K562 (cell line): ENCODE measurements around the gene SLC25A45. TPM values are rescaled to one million over a fixed set of nuclear protein-coding genes. Genes with fewer than 3 reads are reported as not detected.

Source experiments
- ARID4B ChIP-seq: sonication (generic); formaldehyde crosslinking; IDR thresholded peaks from 2 replicates; pipeline ENCODE4 v1.8.0; 2022; ENCODE audit warnings: mild to moderate bottlenecking, missing genetic modification reagents
- CCNT2 ChIP-seq: IDR thresholded peaks from 2 replicates; pipeline ENCODE4 v1.6.1; 2011; ENCODE audit warnings: borderline replicate concordance, low read depth, mild to moderate bottlenecking, moderate library complexity, mixed read lengths, low read length; ENCODE audit not compliant: insufficient read length; ENCODE audit errors: extremely low read depth
- E2F6 ChIP-seq, 2 experiments: IDR thresholded peaks; 2 replicates each; pipeline ENCODE4 v1.6.1; 2011; ENCODE audit warnings: borderline replicate concordance in 1 of 2, control low read depth in 1 of 2, low read depth in 1 of 2, low read length in 1 of 2, mild to moderate bottlenecking in 1 of 2, mixed read lengths in 1 of 2, moderate library complexity in 1 of 2; ENCODE audit not compliant: insufficient read depth in 1 of 2, insufficient read length in 1 of 2, poor library complexity in 1 of 2, severe bottlenecking in 1 of 2; ENCODE audit errors: extremely low read depth in 1 of 2
- MEF2D ChIP-seq: conservative IDR thresholded peaks from 2 replicates; pipeline ENCODE4 v1.6.1; 2016; ENCODE audit warnings: low read depth, missing genetic modification characterization, missing compliant biosample characterization
- RAD21 ChIP-seq, 2 experiments: fragments of 250-450 bp in 1 of 2; fragments of 450-650 bp in 1 of 2; sonication (Bioruptor Pico) in 1 of 2; formaldehyde crosslinking in 1 of 2; IDR thresholded peaks in 1 of 2; conservative IDR thresholded peaks in 1 of 2; 2 replicates each; pipeline versions ENCODE4 v1.4.0 to v1.8.0; 2020 to 2022; ENCODE audit warnings: mild to moderate bottlenecking in 2 of 2, moderate library complexity in 1 of 2
- SAFB2 ChIP-seq: fragments of 200-400 bp; formaldehyde crosslinking; IDR thresholded peaks from 2 replicates; pipeline ENCODE4 v1.6.1; 2018; ENCODE audit warnings: borderline replicate concordance, low read length, low read depth, moderate library complexity; ENCODE audit not compliant: severe bottlenecking
- SIX5 ChIP-seq, 2 experiments: IDR thresholded peaks; 2 replicates each; pipeline ENCODE4 v1.6.1; 2011; ENCODE audit warnings: low read length in 2 of 2, borderline replicate concordance in 1 of 2, low read depth in 1 of 2, mild to moderate bottlenecking in 1 of 2, moderate library complexity in 1 of 2; ENCODE audit not compliant: insufficient read depth in 1 of 2
- SMAD4 ChIP-seq: fragments of 250-450 bp; sonication (Bioruptor Pico); conservative IDR thresholded peaks from 2 replicates; pipeline ENCODE4 v1.8.0; 2021; ENCODE audit warnings: inconsistent platforms, mild to moderate bottlenecking, moderate library complexity
- TEAD4 ChIP-seq, 2 experiments: sonication (generic) in 1 of 2; formaldehyde crosslinking in 1 of 2; IDR thresholded peaks; 2 replicates each; pipeline versions ENCODE4 v1.6.1 to v1.8.0; 2012 to 2022; ENCODE audit warnings: borderline replicate concordance in 1 of 2, inconsistent platforms in 1 of 2, low read length in 1 of 2, mild to moderate bottlenecking in 1 of 2, missing genetic modification reagents in 1 of 2
- TFAM ChIP-seq: fragments of 250-450 bp; sonication (Bioruptor Pico); conservative IDR thresholded peaks from 2 replicates; pipeline ENCODE4 v1.5.0; 2021; ENCODE audit warnings: mild to moderate bottlenecking, moderate library complexity
- ZBTB9 ChIP-seq: fragments of 450-650 bp; formaldehyde crosslinking; IDR thresholded peaks from 2 replicates; pipeline ENCODE4 v1.4.0; 2020; ENCODE audit warnings: mild to moderate bottlenecking, moderate library complexity
- ZC3H11A ChIP-seq: IDR thresholded peaks from 2 replicates; pipeline ENCODE4 v1.6.1; 2012; ENCODE audit warnings: low read depth, low read length, improper control_type of control experiment
- ZNF133 ChIP-seq: fragments of 250-450 bp; sonication (Bioruptor Pico); IDR thresholded peaks from 2 replicates; pipeline ENCODE4 v1.4.0; 2020; ENCODE audit warnings: mild to moderate bottlenecking
- polyA plus RNA-seq, 8 experiments: library from polyadenylated mRNA; depleted of rRNA in 4 of 8; stranded (reverse) in 5 of 8; unstranded in 3 of 8; fragments of >200 nt; fragmentation: Nextera tagmentation in 2 of 8; fragmentation: Illumina TruSeq in 1 of 8; extraction: Ambion mirVana in 2 of 8; extraction: Trizol in 1 of 8; gene quantifications; 2 replicates each; pipeline versions ENCODE4 v1.2.1 to v1.2.3, GENCODE V29; 2011 to 2014; ENCODE audit warnings: inconsistent platforms in 1 of 8, missing spikeins in 1 of 8
- total RNA-seq, 7 experiments: library from RNA; depleted of rRNA in 6 of 7; stranded (reverse); fragments of >200 nt in 6 of 7; fragmentation: Illumina TruSeq in 2 of 7; extraction: Trizol in 2 of 7; gene quantifications; 2 replicates each; pipeline versions ENCODE4 v1.2.1 to v1.2.3, GENCODE V29; 2011 to 2021; ENCODE audit warnings: low replicate concordance in 1 of 7

The SLC25A45 gene
- total and polyA plus RNA-seq, 9 of the 15 experiments (the other 6 are each of a cell fraction or from before 2014, with no cell fraction given), result 0.15 to 2.3 (median 0.68) TPM

GRCh38 chr11:65416341-65416824 is 33.9 kb upstream of the SLC25A45 start (continued):
- TF ChIP-seq SAFB2, result no peak
- peak; percentile 92 for TF ChIP-seq ZBTB9 (CRISPR knock-in tag)
- peak; percentile 86 for TF ChIP-seq SMAD4
- peak; percentile 31 for TF ChIP-seq CCNT2
- no peak for TF ChIP-seq ZC3H11A
- TF ChIP-seq ZNF133 (CRISPR knock-in tag), result 0 out of 2 replicates have a peak, but pooled peaks have one; percentile 20
- no peak; a peak in 1 of 4 replicates for TF ChIP-seq SIX5 (IDR thresholded peaks at IDR 0.05; ENCODE audit: borderline replicate concordance in 1 of 2, insufficient read depth in 1 of 2, low read depth in 1 of 2, low read length in 2 of 2)
- peak; percentile 12; the same call in 1 of the 2 replicates for TF ChIP-seq TEAD4 (IDR thresholded peaks at IDR 0.05; ENCODE audit: low read length)
- TF ChIP-seq TEAD4 (CRISPR knock-in tag; IDR thresholded peaks at IDR 0.05; ENCODE audit: borderline replicate concordance), result no peak
- no peak for TF ChIP-seq TFAM (CRISPR knock-in tag)
- TF ChIP-seq ARID4B (CRISPR knock-in tag), result 0 out of 2 replicates have a peak, but pooled peaks have one; percentile 62
- no peak; the same call in 1 of the 2 replicates for TF ChIP-seq MEF2D (tag)
- peak; percentile 98 to 99 for TF ChIP-seq RAD21 (CRISPR knock-in tag; conservative IDR thresholded peaks at IDR 0.05 in 1 of 2, IDR thresholded peaks at IDR 0.05 in 1 of 2)
- peak in 1 of 2 experiments; percentile 19 for TF ChIP-seq E2F6 (IDR thresholded peaks at IDR 0.05; ENCODE audit: borderline replicate concordance in 1 of 2, extremely low read depth in 1 of 2, insufficient read depth in 1 of 2, insufficient read length in 1 of 2, low read depth in 1 of 2, low read length in 1 of 2, poor library complexity in 1 of 2, severe bottlenecking in 1 of 2)
